NCI-H2196 treated with DMSO at 0.1 percent for 48 hours (cell line): ENCODE data around the gene CEBPZ.

Source experiments
- DNase-seq: peaks from one replicate; lab custom pipeline; 2025; ENCODE audit not compliant: unreplicated experiment; lab: John Stamatoyannopoulos, UW

The CEBPZ gene

DNA sequence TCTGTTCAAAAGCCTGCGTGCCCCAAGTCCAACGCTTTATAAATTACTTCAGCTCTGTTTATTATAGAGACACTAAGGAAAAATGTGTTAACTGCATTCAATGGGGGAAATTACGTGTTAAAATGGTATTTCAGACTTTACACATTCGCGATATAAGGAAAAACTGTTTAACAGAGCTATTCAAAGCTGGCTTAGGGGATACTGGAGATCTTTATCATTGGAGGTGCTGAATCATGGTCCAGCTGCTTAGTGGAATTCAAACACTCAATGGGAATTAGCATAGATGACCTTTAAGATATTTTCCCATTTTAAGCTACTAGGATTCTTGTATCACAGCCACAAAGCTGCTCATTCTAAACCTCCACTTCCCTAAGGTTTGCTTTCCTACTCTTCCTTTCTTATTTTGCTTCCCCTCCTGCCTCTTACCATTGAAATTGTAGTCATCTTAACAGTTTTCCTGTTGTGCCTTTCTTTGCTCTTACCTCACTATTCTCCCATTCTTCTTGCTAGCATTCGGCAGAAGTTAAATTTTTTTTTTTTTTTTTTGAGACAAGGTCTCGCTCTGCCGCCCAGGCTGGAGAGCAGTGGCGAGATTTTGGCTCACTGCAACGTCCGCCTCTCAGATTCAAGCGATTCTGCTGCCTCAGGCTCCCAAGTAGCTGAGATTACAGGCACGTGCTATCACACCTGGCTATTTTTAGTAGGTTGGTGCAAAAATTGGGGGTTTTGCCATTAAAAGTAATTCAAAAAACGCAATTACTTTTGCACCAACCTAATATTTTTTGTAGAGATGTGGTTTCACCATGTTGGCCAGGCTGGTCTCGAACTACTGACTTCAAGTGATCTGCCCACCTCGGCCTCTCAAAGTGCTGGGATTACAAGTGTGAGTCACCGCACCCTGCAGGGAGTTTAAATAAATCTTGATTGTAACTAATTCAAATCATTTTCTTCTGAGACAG lies 49.4 kb downstream of the CEBPZ start:
- DNase-seq: no peak

DNA sequence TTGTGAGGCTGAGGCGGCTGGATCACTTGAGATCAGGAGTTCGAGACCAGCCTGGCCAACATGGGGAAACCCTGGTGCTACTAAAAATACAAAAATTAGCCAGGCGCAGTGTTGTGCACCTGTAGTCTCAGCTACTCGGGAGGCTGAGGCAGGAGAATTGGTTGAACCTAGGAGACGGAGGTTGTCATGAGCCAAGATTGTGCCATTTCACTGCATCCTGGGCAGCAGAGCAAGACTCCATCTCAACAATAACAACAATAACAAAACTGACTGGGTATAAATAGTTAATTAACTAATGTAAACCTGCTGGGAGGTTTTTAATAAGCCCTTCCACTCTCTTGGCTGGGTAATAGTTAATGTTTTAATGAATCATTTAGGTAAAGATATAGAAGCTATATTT lies 50.8 kb downstream of the CEBPZ start:
- no peak for DNase-seq

DNA sequence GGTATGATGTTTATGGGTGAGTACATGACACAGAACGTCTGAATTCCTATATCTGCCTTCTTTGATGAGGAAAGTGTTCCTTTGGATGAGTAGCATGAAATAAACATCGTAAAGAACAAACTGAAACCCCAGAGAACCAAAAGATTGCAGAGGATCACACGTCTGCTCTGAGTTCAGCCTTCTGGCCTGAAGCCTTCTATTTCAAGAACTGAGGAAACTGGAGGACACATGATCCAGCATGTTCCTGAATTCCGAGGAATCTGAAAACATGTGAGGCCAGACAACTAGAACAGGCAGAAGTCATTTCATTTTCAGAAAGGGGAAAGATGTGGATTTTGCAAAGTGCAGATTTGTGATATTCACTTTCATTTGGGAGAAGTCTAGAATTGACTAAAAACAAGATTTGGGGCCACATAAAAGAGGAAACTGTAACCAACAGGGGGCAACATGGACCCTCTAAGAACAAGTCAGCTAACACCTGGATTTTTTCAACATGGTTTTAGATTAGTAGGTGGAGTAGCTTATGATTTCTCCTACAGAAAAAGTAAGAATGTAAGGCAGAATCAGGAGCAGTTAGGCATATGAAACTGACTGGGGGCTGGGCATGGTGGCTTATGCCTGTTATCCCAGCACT lies 51.3 kb downstream of the CEBPZ start:
- DNase-seq: no peak

DNA sequence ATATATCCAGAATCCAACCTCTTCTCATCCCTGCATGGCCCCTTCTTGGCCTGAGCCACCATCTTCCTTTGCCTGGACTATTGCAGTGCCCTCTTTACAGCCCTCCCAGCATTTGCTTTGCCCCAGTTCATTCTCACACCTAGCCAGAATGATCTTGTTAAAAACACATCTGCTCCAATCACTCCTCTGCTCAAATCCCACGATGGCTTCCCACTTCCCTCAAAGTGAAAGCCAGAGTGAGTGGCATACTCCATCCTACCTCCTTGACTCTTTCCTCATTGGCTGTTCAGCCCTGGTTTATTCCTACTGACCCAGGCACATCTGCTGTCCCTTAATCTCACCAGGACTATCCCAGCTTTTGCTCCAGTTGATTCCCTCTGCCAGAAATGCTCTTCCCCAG lies 57.7 kb downstream of the CEBPZ start:
- no peak for DNase-seq

- DNase-seq: no peak
These were observed 59.8 kb downstream of the CEBPZ start for GRCh38 chr2:37171624-37171950.

DNA sequence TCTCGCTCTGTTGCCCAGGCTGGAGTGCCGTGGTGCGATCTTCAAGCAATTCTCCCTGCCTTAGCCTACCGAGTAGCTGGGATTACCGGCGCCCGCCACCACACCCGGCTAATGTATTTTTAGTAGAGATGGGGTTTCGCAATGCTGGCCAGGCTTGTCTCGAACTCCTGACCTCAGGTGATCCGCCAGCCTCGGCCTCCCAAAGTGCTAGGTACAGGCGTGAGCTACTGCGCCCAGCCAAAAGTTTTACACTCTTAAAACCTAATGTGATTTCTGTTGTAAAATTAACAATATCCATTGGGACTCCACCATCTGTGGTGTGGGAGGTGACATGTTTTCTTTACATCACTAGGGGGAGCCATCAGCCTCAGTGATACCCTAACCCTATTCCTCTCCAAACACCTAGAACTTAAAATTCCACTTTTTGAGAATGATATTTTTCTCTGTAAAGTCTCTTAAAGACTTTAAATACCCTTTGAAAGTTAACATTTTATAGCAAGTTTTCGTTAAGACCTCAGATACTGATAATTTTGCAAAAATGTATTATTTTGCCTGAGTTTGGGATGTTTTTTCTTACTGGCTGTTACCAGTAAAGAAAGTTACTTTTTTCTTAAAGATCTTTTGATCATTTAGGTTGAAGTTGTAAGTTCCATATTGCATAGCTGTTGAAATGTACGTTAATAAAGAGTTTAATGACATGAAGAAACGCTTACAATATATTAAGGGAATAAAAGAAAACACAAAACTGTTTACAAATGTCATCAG lies 63.0 kb downstream of the CEBPZ start:
- DNase-seq: peak; percentile 9

DNA sequence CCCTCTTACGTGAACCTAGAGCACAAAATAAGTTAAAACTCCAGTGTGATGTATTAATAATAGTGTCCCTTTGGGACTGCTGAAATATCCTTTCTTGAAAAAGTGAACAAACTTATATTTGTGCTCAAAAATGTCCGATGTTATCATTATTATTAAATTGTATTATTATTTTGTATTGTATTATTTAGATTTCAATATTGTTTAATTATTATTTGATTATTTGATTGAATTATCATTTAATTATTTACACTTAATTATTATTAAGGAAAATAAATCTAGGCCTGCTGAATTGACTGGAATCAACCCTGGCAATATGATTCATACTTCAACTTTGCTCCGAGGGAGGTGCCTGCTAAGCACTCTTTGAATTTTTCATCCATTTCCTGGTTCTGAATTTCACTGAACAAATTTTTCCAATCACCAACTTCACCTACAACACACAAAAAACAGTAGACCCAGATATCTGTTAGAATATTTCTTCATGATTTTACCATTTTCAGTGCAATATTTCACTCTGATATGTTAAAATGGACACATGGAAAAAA lies 63.7 kb downstream of the CEBPZ start:
- DNase-seq: no peak

DNA sequence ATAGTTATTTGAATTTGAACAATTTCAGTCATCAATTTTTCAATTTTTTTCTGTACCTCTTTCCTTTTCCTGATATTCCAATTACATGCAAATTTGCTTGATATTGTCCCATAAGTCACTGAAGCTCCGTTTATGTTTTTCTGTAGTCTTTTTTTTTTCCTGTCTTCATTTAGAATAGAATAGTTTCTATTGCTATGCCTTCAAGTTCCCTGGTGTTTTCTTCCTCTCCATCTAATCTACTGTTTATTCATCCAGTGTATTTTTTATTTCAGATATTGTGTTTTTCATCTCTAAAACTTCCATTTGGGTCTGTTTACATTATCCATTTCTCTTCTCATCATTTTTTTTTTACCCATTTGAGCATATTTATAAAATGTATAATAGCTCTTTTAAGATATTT lies 66.6 kb downstream of the CEBPZ start:
- no peak for DNase-seq

DNA sequence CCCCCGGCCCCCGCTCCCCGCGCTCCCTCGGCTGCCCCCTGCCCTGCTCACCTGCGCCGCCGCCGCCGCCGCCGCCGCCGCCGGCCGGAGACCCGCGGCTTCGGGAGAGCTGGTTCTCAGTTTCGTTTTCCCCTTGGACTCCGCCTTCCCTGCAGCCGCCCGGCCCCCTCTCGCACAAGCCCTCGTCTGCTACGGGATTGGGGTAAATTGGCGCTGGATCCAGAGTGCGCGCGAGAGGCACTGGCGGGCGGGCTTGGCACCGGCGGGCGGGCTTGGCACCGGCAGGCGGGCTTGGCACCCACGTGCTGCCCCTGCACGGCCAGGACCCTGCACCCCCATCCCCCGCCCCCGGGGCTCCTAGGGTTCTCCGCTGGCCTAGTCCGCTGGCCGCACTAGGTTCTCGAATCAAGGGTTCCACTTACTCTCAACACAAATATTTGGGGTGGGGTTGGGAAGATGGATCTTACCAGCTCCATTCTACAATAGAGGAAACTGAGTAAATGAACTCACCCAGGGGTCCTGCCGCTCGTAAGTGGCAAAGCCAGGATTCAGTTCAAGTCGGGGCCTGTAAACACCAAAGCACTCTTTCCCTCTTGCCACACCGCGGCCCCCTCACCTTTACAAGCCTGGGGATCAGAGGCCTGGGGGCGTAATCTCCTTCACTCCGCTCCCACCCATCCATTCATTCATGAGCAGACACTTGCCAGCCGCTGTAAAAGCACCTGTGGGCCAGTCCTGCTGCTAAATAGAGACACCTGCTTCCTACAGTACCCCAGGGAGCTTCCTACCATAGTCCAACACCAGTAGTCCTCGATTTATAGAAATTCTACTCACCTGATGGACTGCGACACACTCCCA lies 74.3 kb downstream of the CEBPZ start, which contains the start of gene EIF2AK2:
Gene EIF2AK2 (minus strand): TSS at position 124 of the 858 bp plus-strand sequence. CDS start 9,174 bp downstream, outside the sequence.
- peak; percentile 89 for DNase-seq

DNA sequence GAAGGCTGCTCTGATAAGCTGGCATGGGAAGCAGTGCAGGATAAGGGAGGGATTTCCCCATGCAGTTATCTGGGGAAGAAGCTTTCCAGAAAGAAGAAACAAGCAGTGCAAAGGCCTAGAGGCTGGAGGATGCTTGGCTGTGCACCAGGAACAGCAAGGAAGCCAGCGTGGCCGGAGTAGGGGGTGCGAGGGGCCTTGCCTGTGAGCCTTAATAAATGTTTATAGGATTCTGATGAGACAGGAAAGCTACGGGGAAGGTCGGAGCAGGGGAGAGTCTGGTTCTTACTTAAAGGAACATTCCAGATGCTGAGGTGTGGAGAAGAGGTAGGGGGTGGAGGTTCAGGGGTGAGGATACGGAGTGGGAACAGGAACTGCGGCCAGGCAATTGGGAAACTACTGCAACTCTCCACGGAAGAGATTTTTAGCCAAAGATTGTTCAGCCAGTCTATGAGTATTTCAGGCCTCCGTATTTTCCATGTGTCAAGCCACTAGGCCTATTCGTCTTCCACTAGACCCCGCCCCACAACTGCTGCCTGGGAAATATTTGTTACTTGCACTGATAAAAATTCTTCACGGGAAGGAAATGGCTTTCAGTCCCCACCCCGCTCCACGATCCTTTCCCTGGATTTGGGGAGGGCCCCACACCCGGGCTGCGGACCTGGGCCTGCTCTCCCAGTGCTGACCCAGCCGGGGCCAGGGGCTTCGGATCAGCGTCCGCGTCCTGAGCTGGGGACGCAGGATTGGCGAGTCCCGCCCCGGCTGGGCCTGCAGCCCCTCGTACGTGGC lies 75.1 kb downstream of the CEBPZ start:
- DNase-seq: peak; percentile 3

DNA sequence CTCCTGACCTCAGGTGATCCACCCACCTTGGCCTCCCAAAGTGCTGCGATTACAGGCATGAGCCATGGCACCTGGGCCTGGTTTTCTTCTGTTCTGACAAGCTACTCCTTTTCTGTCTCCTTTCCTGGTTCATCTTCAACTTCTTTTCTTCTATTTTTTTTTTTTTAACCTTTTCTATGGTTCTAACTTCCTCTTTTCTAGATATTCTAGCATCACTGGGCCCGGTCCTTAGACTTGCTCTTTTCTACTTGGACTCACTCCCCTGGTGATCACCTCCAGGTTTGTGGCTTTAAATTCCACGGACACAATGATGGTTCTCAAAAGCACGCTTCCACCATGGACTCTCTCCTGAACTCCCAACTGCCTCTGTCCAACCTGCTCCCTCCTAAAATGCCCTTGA lies 76.6 kb downstream of the CEBPZ start:
- DNase-seq: no peak

- no peak for DNase-seq
These were observed 78.2 kb downstream of the CEBPZ start for GRCh38 chr2:37153224-37153623.
